ENCODE results near the gene SCN9A. TPM values are rescaled to one million over a fixed set of nuclear protein-coding genes. Genes with fewer than 3 reads are reported as not detected.
A peak's percentile ranks its signal among the peaks of the same experiment; 100 is the strongest.

The SCN9A gene
- total and polyA plus RNA-seq, 2 of the 8 experiments (the other 6 are each of a cell fraction or from before 2014, with no cell fraction given): 1.6 to 6.2 TPM

DNA sequence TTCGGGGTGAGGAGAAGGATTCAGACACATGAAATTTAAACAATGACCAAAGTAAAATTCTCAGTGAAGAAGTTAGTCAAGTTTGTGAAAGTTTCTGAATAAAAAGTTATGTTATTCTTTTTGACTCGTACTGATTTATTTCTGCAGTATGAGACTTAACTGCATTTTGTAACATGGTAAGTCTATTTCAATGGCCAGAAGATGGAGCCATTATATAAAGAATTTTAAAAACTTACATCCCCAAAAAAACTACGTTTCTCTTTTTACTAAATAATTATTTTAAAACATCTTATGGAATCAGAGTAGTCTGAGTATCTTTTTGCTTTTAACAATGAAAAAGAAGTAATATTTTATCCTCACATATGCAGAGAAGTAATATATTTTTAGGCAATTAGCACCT lies 196.5 kb downstream of the SCN9A start:
- Histone ChIP-seq H3K27ac (ENCODE audit: low read depth, low read length) (no peak overlapping the region), H3K4ac (replicated peaks; ENCODE audit: insufficient read length, low read depth, low read length) (no peak overlapping the region), H4K20me1 (replicated peaks in 1 of 2; ENCODE audit: control insufficient read depth in 1 of 2, insufficient read depth in 2 of 2, low read length in 2 of 2) (no peaks in the 10 kb centered on the region), H2BK120ac (replicated peaks; ENCODE audit: low read depth, low read length) (no peak overlapping the region), H3K79me2 (ENCODE audit: control insufficient read depth in 1 of 2, insufficient read depth in 2 of 2, low read length in 2 of 2) (no peaks in the 10 kb centered on the region), H3K36me3 (ENCODE audit: control insufficient read depth in 2 of 4, insufficient read depth in 4 of 4, low read length in 3 of 4) (no peaks in the 10 kb centered on the region), H2BK12ac (ENCODE audit: low read depth, low read length) (no peak overlapping the region), H3K23me2 (ENCODE audit: low read depth, low read length) (no peaks in the 10 kb centered on the region), H4K91ac (replicated peaks; ENCODE audit: insufficient read length, low read length) (no peak overlapping the region), H3K27me3 (replicated peaks in 1 of 4; ENCODE audit: control insufficient read depth in 3 of 4, extremely low read depth in 1 of 4, insufficient read depth in 3 of 4, low read length in 3 of 4) (no peaks in the 10 kb centered on the region), H3K4me1 (replicated peaks in 1 of 4; ENCODE audit: control insufficient read depth in 3 of 4, insufficient read depth in 4 of 4, low read length in 3 of 4) (peaks cover 0 to 4% (median 0%) of the 10 kb centered on the region in 4 experiments; a peak in 1 of 7 replicates), H3K9me3 (ENCODE audit: insufficient read depth in 2 of 2, low read depth in 1 of 2, low read length in 1 of 2) (no peaks in the 10 kb centered on the region), H3K79me1 (ENCODE audit: low read depth, low read length) (no peaks in the 10 kb centered on the region), H4K5ac (ENCODE audit: insufficient read length, low read depth, low read length) (no peak overlapping the region), H2BK15ac (ENCODE audit: low read length) (no peak overlapping the region), H2AFZ (ENCODE audit: low read length) (no peak overlapping the region), H2BK5ac (ENCODE audit: low read depth, low read length) (no peak overlapping the region), H2AK5ac (ENCODE audit: low read depth, low read length) (no peak overlapping the region), H3K4me2 (ENCODE audit: insufficient read depth in 1 of 2, low read depth in 2 of 2, low read length in 2 of 2) (no peak overlapping the region), H3K23ac (ENCODE audit: insufficient read length) (no peak overlapping the region), H2BK20ac (ENCODE audit: low read length) (no peak overlapping the region), H3K9ac (replicated peaks in 1 of 4; ENCODE audit: extremely low read depth in 1 of 4, low read depth in 3 of 4, low read length in 3 of 4) (no peak overlapping the region), H3K56ac (replicated peaks; ENCODE audit: insufficient read length, low read depth, low read length) (no peak overlapping the region), H3K18ac (ENCODE audit: extremely low read depth, low read length) (no peak overlapping the region), H3K14ac (ENCODE audit: insufficient read length) (no peak overlapping the region), H3K4me3 (ENCODE audit: extremely low read depth in 1 of 4, insufficient read depth in 2 of 4, low read depth in 3 of 4, low read length in 4 of 4) (no peak overlapping the region), H4K8ac (ENCODE audit: extremely low read depth, insufficient read depth, low read length) (no peak overlapping the region)
- POLR2A ChIA-PET (ENCODE audit: partially characterized antibody): interaction anchor here (0.6 kb wide), 1 partner anchor 16 kb away, joined by 3 read pairs; no protein-coding TSS in a partner anchor
- CTCF ChIA-PET (ENCODE audit: partially characterized antibody): interaction anchor here (1.2 to 2.3 kb wide), 6 partner anchors 13 to 239 kb away, joined by 3 to 8 read pairs (median 6); partner anchors contain the start of gene SCN9A
- DNase-seq (ENCODE audit: low read depth in 1 of 2, low spot score in 2 of 2) (no peak), FAIRE-seq (no peak)
- WGBS, 2 experiments (ENCODE audit: extremely low coverage in 1 of 2, insufficient coverage in 1 of 2, insufficient read length in 1 of 2, insufficient replicate concordance in 2 of 2, low coverage in 1 of 2, low lambda C conversion rate in 2 of 2, missing lambda C conversion rate in 1 of 2): 76% methylated on average over 3 of the region's 3 CpGs; no CpG with 5 or more reads in 1 of the 2 experiments
- TF ChIP-seq RBBP5 (IDR thresholded peaks at IDR 0.05; ENCODE audit: borderline replicate concordance, low read depth, low read length) (no peak), YY1 (IDR thresholded peaks at IDR 0.05; ENCODE audit: low read depth, low read length) (no peak), RAD21 (IDR thresholded peaks at IDR 0.05 in 1 of 2, conservative IDR thresholded peaks at IDR 0.05 in 1 of 2; ENCODE audit: low read depth in 2 of 2, low read length in 2 of 2) (peak in 1 of 2 experiments; percentile 20; a peak in 3 of 4 replicates)

Measured in H1 (cell line).